ENCODE data around the gene SAT2. TPM values are rescaled to one million over a fixed set of nuclear protein-coding genes. Genes with fewer than 3 reads are reported as not detected.

The SAT2 gene
- polyA plus RNA-seq (2013, experiment 1 of 2), result 47.3 TPM
- polyA plus RNA-seq (2013, experiment 2 of 2), result 46.5 TPM

DNA sequence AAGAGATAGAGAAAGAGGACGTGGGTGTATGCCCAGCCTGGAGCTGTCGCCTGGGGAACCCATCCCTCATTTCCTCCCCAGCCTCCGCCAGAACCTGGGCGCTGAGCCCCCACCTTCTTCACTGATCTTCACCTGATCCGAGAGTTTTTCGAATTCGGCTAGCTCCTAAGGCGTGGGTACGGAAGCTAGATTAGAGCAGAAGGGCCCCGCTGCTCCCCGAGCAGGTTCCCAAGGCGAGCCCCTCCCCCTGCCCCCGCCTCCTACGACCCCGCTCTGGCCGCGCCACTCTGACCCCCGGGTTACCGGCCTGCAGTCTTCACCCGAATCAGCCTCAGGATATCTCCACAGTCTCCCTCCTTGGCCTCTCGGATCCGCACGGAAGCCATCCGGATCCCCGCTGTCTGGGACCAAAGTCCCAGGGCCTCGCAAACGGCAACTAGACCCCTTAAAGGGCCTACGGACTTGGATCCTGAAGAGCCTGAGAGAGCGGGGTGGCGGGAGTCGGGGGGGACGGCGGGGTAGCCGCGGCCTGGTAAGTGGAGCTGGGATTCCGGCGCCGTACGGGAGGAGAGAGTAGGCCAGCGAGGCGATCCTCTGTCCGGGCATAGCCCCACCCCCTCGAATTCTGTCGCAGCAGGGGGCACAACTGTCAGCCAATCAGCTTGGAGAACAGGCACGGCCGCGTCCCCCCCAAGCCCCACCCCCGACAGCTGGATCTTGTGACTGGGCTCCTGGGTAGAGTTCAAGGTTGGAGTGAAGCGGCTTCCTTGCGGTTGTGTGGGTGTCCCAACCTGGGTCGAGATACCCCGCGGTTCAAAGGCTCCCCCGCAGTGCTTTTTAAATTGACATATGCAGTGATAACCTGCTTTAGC is at the start of gene SAT2:
Gene SAT2 (minus strand): TSS at position 572 of the 872 bp plus-strand sequence. CDS start 186 bp downstream, at position 386.
- H3K36me3 ChIP-seq (ENCODE audit: control insufficient read depth, insufficient read depth, low read length), result peaks cover 10% of the 10 kb centered on the region
- H3K4me1 ChIP-seq (ENCODE audit: control insufficient read depth, insufficient read depth, low read length, poor library complexity, severe bottlenecking), result peaks cover 5% of the 10 kb centered on the region
- peak within 1 kb of the TSS; percentile 94 for H3K27ac ChIP-seq (ENCODE audit: low read depth, low read length, severe bottlenecking)
- 0 to 2% methylated on average over 32 to 45 of the region's 54 CpGs for WGBS, 2 experiments (ENCODE audit: insufficient coverage in 2 of 2)
- peak within 1 kb of the TSS; percentile 83 for H3K4me3 ChIP-seq (ENCODE audit: extremely low read depth, insufficient read depth, low read length, poor library complexity, severe bottlenecking)
- H3K9me3 ChIP-seq (ENCODE audit: control insufficient read depth, low read length), result no peaks in the 10 kb centered on the region

DNA sequence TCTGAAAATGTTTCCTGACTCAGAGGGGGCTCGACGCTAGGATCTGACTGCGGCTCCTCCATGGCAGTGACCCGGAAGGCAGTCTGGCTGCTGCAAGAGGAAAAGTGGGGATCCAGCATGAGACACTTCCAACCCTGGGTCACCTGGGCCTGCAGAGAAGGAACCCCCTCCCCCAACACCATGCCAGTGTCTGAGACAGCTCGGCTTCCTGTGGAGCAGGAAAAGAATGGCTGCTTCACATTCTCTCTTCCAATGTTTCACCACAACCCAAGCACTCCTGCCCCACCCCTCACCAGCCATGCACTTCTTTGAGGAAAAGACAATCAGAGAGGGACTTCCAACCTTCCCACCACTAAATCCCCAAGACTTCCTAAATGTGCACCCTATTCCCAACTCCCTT is 48.9 kb upstream of the SAT2 start:
- no peak overlapping the region for H3K4me3 ChIP-seq (ENCODE audit: extremely low read depth, insufficient read depth, low read length, poor library complexity, severe bottlenecking)
- H3K4me1 ChIP-seq (ENCODE audit: control insufficient read depth, insufficient read depth, low read length, poor library complexity, severe bottlenecking), result peaks cover 21% of the 10 kb centered on the region
- peak overlapping the region; percentile 57 for H3K27ac ChIP-seq (ENCODE audit: low read depth, low read length, severe bottlenecking)
- peaks cover 11% of the 10 kb centered on the region for H3K9me3 ChIP-seq (ENCODE audit: control insufficient read depth, low read length)
- WGBS, 2 experiments (ENCODE audit: insufficient coverage in 2 of 2), result 51% methylated on average over 5 of the region's 5 CpGs; no CpG with 5 or more reads in 1 of the 2 experiments
- peaks cover 49% of the 10 kb centered on the region for H3K36me3 ChIP-seq (ENCODE audit: control insufficient read depth, insufficient read depth, low read length)

DNA sequence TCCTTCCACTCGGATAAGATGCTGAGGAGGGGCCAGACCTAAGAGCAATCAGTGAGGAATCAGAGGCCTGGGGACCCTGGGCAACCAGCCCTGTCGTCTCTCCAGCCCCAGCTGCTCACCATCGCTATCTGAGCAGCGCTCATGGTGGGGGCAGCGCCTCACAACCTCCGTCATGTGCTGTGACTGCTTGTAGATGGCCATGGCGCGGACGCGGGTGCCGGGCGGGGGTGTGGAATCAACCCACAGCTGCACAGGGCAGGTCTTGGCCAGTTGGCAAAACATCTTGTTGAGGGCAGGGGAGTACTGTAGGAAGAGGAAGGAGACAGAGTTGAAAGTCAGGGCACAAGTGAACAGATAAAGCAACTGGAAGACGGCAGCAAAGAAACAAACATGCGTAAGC is 47.3 kb upstream of the SAT2 start:
- 98 to 100% methylated on average over 11 to 12 of the region's 14 CpGs for WGBS, 2 experiments (ENCODE audit: insufficient coverage in 2 of 2)

DNA sequence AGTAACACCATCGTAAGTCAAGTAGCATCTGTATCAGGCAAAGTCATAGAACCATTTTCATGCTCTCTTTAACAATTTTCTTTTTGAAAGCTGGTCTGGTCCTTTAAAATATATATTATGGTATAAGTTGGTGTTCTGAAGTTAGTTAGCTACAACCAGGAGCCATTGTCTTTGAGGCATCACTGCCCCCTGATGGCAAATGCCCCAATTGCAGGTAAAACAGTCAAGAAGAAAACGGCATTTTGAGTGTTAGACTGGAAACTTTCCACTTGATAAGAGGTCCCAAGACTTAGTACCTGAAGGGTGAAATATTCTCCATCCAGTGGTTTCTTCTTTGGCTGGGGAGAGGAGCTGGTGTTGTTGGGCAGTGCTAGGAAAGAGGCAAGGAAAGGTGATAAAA is 45.6 kb upstream of the SAT2 start:
- Histone ChIP-seq H3K4me3 (ENCODE audit: extremely low read depth, insufficient read depth, low read length, poor library complexity, severe bottlenecking) (no peak overlapping the region), H3K36me3 (ENCODE audit: control insufficient read depth, insufficient read depth, low read length) (peaks cover 72% of the 10 kb centered on the region), H3K9me3 (ENCODE audit: control insufficient read depth, low read length) (peaks cover 11% of the 10 kb centered on the region), H3K27ac (ENCODE audit: low read depth, low read length, severe bottlenecking) (no peak overlapping the region), H3K4me1 (ENCODE audit: control insufficient read depth, insufficient read depth, low read length, poor library complexity, severe bottlenecking) (peaks cover 21% of the 10 kb centered on the region)
- 86 to 88% methylated on average over 1 of the region's 2 CpGs for WGBS, 2 experiments (ENCODE audit: insufficient coverage in 2 of 2)

More for the DNA sequence above, 47.3 kb upstream of the SAT2 start:
- H3K9me3 ChIP-seq (ENCODE audit: control insufficient read depth, low read length), result peaks cover 11% of the 10 kb centered on the region
- H3K36me3 ChIP-seq (ENCODE audit: control insufficient read depth, insufficient read depth, low read length), result peaks cover 61% of the 10 kb centered on the region
- H3K4me3 ChIP-seq (ENCODE audit: extremely low read depth, insufficient read depth, low read length, poor library complexity, severe bottlenecking), result no peak overlapping the region
- H3K4me1 ChIP-seq (ENCODE audit: control insufficient read depth, insufficient read depth, low read length, poor library complexity, severe bottlenecking), result peaks cover 21% of the 10 kb centered on the region
- no peak overlapping the region for H3K27ac ChIP-seq (ENCODE audit: low read depth, low read length, severe bottlenecking)

DNA sequence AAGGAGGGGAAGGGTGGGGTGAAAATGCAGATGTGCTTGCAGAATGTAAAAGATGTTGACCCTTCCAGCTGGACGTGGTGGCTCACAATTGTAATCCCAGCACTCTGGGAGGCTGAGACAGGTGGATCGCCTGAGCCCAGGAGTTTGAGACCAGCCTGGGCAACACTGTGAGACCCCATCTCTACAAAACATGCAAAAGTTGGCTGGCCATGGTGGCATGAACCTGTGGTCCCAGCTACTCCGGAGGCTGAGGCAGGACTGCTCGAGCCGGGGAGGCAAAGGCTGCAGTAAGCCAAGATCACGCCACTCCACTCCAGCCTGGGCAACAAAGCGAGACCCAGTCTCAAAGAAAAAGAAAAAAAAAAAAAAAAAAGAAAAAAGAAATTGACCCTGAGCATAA is 40.9 kb upstream of the SAT2 start:
- H3K9me3 ChIP-seq (ENCODE audit: control insufficient read depth, low read length), result peaks cover 4% of the 10 kb centered on the region
- peaks cover 70% of the 10 kb centered on the region for H3K36me3 ChIP-seq (ENCODE audit: control insufficient read depth, insufficient read depth, low read length)
- H3K4me1 ChIP-seq (ENCODE audit: control insufficient read depth, insufficient read depth, low read length, poor library complexity, severe bottlenecking), result no peaks in the 10 kb centered on the region
- H3K27ac ChIP-seq (ENCODE audit: low read depth, low read length, severe bottlenecking), result no peak overlapping the region
- 94 to 96% methylated on average over 5 to 6 of the region's 7 CpGs for WGBS, 2 experiments (ENCODE audit: insufficient coverage in 2 of 2)
- H3K4me3 ChIP-seq (ENCODE audit: extremely low read depth, insufficient read depth, low read length, poor library complexity, severe bottlenecking), result no peak overlapping the region

DNA sequence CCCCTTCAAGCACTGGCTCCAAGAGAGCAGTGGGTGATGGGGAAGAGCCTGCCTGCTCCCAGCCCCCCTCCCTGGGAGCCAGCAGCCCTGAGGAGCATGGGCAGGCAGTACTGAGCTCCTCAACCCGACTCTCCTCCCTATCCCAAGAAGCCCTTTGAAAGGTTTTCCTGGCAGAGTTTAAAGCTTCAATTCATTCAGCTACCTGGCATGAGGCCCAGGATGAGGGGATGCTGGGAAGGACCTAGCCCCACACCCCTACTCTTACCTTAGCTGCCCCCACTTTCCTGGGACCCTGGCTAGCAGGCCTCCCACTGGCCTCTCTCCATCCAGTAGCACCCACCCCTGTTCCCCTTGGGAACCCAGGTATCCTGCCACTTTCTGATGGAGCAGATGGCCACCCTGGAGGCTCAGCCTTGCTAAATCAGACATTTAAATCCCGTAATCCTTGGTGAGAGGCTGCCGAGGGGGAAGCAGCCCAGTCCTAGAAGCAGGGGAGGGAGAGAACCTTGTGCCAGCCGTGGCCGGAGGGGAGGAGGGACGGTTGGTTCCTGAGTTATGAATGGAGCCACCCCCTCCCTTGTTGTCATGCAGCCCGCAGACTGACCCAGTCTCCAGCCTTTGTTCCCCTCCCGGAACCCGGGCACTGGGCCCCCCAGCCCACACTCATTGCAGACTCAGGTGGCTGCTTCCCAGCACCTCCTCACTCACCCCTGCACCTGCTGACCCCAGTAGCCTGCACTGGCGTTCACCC is 40.2 kb upstream of the SAT2 start:
- H3K4me3 ChIP-seq (ENCODE audit: extremely low read depth, insufficient read depth, low read length, poor library complexity, severe bottlenecking), result no peak overlapping the region
- 56 to 91% methylated on average over 3 to 8 of the region's 10 CpGs for WGBS, 2 experiments (ENCODE audit: insufficient coverage in 2 of 2)
- no peak overlapping the region for H3K27ac ChIP-seq (ENCODE audit: low read depth, low read length, severe bottlenecking)
- no peaks in the 10 kb centered on the region for H3K9me3 ChIP-seq (ENCODE audit: control insufficient read depth, low read length)
- no peaks in the 10 kb centered on the region for H3K4me1 ChIP-seq (ENCODE audit: control insufficient read depth, insufficient read depth, low read length, poor library complexity, severe bottlenecking)
- peaks cover 63% of the 10 kb centered on the region for H3K36me3 ChIP-seq (ENCODE audit: control insufficient read depth, insufficient read depth, low read length)

DNA sequence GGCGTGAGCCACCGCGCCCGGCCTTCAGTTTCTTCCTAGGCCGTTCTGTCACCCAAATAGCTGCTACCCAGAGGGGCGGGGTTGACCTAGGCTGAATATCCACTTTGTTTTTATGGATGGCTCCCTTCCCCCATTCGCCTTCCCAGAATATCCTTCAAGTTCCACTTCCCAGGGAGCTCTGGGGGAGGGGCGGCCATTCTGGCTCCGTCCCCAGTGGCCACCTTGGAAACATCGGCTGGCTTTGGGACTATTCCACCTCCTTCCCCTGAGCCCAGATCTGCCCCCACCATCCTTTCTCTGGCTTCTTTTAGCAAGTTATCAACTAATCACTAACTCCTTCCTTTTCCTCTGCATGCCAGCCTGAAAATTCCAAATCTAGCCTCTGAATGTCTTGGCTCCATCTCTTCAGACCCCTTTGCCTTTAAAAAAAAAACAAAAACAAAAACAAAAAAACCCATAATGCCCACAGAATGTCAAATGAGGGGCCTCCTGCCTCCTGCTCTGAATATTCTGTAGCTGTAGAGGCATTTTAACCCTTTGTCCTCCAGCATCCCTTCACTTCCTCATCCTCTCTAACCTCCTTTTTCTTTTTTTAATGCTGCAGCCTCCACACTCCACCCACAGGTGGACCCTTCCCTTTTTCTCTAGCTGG is 29.5 kb upstream of the SAT2 start:
- peak overlapping the region; percentile 48 for H3K27ac ChIP-seq (ENCODE audit: low read depth, low read length, severe bottlenecking)
- no peaks in the 10 kb centered on the region for H3K9me3 ChIP-seq (ENCODE audit: control insufficient read depth, low read length)
- peaks cover 8% of the 10 kb centered on the region for H3K36me3 ChIP-seq (ENCODE audit: control insufficient read depth, insufficient read depth, low read length)
- H3K4me1 ChIP-seq (ENCODE audit: control insufficient read depth, insufficient read depth, low read length, poor library complexity, severe bottlenecking), result peaks cover 9% of the 10 kb centered on the region
- H3K4me3 ChIP-seq (ENCODE audit: extremely low read depth, insufficient read depth, low read length, poor library complexity, severe bottlenecking), result no peak overlapping the region
- 0 to 15% methylated on average over 5 to 9 of the region's 10 CpGs for WGBS, 2 experiments (ENCODE audit: insufficient coverage in 2 of 2)

DNA sequence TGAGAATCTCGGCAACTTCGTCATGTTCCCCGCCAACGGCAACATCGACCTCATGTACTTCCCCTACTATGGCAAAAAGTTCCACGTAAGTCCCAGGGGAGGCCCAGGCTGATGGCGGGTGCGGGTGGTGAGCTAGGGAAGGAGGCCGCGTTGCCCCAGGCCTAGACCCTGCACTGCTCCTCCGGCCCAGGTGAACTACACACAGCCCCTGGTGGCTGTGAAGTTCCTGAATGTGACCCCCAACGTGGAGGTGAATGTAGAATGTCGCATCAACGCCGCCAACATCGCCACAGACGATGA is 27.9 kb upstream of the SAT2 start:
- Histone ChIP-seq H3K4me3 (ENCODE audit: extremely low read depth, insufficient read depth, low read length, poor library complexity, severe bottlenecking) (no peak overlapping the region), H3K4me1 (ENCODE audit: control insufficient read depth, insufficient read depth, low read length, poor library complexity, severe bottlenecking) (peaks cover 15% of the 10 kb centered on the region), H3K27ac (ENCODE audit: low read depth, low read length, severe bottlenecking) (no peak overlapping the region), H3K9me3 (ENCODE audit: control insufficient read depth, low read length) (no peaks in the 10 kb centered on the region), H3K36me3 (ENCODE audit: control insufficient read depth, insufficient read depth, low read length) (peaks cover 8% of the 10 kb centered on the region)
- WGBS, 2 experiments (ENCODE audit: insufficient coverage in 2 of 2), result 93 to 95% methylated on average over 11 to 17 of the region's 17 CpGs

DNA sequence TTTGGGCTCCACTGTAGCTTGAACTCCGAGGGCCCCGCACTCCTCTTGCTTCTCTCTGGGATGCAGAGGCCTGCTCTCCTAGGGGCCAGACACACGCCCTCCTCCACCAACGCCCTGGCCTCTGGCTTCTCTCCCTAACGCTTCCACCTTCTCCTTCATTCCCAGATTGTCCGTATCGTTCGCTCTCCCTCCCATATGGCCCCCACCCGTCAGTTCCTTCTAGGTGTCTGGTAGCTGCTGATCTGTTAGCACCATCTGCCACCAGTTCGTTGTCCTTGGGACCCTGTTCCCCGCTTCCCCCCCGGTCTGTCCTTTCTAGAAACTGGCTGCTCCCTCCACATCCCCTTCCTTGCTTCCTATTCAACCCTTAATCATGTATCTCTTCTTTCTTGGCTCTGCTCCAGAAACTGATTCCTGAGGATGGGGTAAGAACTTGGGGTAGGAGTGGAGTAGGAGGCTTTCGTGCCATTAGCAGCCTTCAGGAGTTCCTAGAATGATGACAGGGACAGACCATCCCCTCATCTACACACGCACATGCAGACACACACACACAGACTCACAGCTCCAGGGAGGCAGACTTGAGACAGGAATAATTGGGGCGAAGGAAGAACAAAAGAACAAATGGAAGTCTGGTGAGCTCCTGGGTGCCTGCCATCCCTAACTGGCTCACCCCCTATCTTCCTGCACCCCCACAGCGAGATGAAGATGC is 27.4 kb upstream of the SAT2 start:
- Histone ChIP-seq H3K27ac (ENCODE audit: low read depth, low read length, severe bottlenecking) (no peak overlapping the region), H3K4me1 (ENCODE audit: control insufficient read depth, insufficient read depth, low read length, poor library complexity, severe bottlenecking) (peaks cover 15% of the 10 kb centered on the region), H3K9me3 (ENCODE audit: control insufficient read depth, low read length) (no peaks in the 10 kb centered on the region), H3K36me3 (ENCODE audit: control insufficient read depth, insufficient read depth, low read length) (peaks cover 8% of the 10 kb centered on the region), H3K4me3 (ENCODE audit: extremely low read depth, insufficient read depth, low read length, poor library complexity, severe bottlenecking) (no peak overlapping the region)
- 91 to 92% methylated on average over 12 to 13 of the region's 16 CpGs for WGBS, 2 experiments (ENCODE audit: insufficient coverage in 2 of 2)
